Measurements from ENCODE around the gene DCP1A. TPM values are rescaled to one million over a fixed set of nuclear protein-coding genes. Genes with fewer than 3 reads are reported as not detected.
"Not testable (repeated sequence)": the region's sequence is repeated elsewhere in the genome, so short reads cannot be mapped to it uniquely, and the experiment has no call there.

DCP1A gene
- polyA plus RNA-seq, 1 donor from 2014 or later = 65.0 TPM

DNA sequence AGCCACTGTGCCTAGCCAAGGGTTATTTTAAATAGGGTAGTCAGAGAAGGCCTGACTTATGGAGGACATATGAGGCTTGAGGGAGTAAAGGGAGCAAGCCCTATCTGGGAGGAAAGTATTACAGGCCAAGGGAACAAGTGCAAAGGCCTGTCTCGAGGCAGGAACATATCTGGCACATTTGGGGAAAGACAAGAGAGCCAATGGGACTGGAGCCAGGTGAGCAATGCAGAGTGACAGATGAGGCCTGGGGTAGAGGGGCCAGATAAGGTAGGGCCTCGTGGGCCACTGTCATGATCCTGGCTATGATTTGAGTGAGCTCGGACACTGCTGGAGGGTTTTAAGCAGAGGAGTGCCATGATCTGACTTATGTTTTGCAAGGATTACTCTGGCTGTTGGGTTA is 43.8 kb downstream of the DCP1A start:
- Mint-ChIP-seq H3K36me3 (peaks cover 4% of the 10 kb centered on the region), H3K27ac (peak overlapping the region in 1 of 3 donors; percentile 41)

DNA sequence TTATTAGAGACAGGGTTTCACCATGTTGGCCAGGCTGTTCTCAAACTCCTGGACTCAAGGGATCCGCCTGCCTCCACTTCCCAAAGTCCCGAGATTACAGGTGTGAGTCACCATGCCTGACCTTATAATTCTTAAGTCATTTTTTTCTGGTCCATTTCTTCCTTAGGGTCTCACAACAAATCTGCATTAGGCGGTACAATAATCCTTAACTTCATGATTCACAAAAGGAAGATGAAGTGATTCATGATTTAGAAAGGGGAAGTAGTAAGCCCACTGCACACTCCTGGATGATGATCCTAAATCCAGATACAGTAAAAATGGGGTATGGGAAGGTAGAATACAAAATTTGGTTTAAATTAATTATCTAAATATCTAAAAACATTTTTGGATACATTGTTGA is 46.5 kb downstream of the DCP1A start:
- Mint-ChIP-seq H3K4me3 (no peak overlapping the region), H3K27ac (no peak overlapping the region), H3K9me3 (no peaks in the 10 kb centered on the region), H3K36me3 (peaks cover 4% of the 10 kb centered on the region), H3K4me1 (peaks cover 3 to 5% (median 4%) of the 10 kb centered on the region in 3 donors), H3K27me3 (no peaks in the 10 kb centered on the region)

More for the DNA sequence above, 43.8 kb downstream of the DCP1A start:
- H3K9me3 Mint-ChIP-seq = no peaks in the 10 kb centered on the region
- H3K4me1 Mint-ChIP-seq = peaks cover 3 to 5% (median 4%) of the 10 kb centered on the region in 3 donors
- no peak overlapping the region for H3K4me3 Mint-ChIP-seq
- no peaks in the 10 kb centered on the region for H3K27me3 Mint-ChIP-seq

DNA sequence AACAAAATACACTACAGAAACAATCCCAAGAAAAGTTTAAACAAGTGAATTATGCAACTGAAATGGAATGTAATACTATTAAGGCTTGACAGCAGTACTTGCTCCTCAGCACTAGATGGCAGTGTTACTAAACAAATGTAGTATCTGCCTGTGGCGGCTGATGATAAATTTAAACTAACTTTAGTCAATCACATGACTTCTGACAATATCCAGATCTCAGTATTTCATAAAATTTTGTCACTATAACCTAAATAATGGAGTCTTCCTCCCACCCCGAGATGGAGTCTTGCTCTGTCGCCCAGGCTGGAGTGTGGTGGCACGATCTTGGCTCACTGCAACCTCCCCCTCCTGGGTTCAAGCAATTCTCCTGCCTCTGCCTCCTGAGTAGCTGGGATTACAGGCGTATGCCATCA is 47.7 kb downstream of the DCP1A start:
- H3K27me3 Mint-ChIP-seq, H3K9me3 Mint-ChIP-seq, H3K36me3 Mint-ChIP-seq, H3K4me1 Mint-ChIP-seq, H3K4me3 Mint-ChIP-seq, H3K27ac Mint-ChIP-seq: not testable (repeated sequence)

DNA sequence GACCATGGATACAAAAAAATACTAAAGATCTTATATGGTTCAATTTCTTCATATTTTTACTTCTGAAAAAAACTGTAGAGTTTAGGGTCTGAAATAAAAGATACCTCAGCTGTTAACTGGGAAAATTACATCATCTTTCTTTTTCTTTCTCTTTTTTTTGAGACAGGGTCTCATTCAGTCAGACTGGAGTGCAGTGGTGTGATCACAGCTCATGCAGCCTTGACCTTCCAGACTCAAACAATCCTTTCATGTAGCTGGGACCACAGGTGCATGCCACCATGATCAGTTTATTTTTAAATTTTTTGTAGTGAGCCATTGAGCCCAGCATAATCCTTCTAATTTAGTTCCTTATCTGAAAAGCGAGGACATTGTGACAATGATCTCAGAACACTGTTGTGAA is 51.9 kb downstream of the DCP1A start:
- Mint-ChIP-seq H3K36me3 (peaks cover 2% of the 10 kb centered on the region), H3K4me3 (no peak overlapping the region), H3K4me1 (peaks cover 3 to 5% (median 4%) of the 10 kb centered on the region in 3 donors), H3K27me3 (no peaks in the 10 kb centered on the region), H3K9me3 (no peaks in the 10 kb centered on the region), H3K27ac (peak overlapping the region in 1 of 3 donors; percentile 4)

DNA sequence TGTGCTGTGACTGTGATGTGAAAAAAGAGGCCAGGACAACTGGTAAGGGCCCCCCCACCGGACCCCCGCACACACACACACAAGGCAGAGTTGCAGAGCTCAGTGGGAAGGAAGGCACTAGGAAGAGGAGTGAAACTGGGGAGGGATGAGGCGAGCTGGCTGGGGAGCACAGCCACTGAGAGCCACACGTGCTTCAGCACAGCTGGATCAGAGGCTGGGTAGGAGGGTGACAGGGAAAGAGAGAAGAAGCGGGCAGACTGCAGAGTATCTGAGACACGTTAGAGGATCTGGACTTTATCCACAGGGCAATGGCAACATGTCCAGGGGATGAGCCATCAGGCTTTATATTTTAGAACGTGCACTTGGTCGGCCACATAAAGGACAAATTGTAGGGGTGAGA is 53.5 kb downstream of the DCP1A start:
- Mint-ChIP-seq H3K4me1 (no peaks in the 10 kb centered on the region), H3K9me3 (no peaks in the 10 kb centered on the region), H3K36me3 (peaks cover 4% of the 10 kb centered on the region), H3K27ac (peak overlapping the region in 2 of 3 donors; percentile 26 to 69), H3K27me3 (no peaks in the 10 kb centered on the region), H3K4me3 (no peak overlapping the region)

DNA sequence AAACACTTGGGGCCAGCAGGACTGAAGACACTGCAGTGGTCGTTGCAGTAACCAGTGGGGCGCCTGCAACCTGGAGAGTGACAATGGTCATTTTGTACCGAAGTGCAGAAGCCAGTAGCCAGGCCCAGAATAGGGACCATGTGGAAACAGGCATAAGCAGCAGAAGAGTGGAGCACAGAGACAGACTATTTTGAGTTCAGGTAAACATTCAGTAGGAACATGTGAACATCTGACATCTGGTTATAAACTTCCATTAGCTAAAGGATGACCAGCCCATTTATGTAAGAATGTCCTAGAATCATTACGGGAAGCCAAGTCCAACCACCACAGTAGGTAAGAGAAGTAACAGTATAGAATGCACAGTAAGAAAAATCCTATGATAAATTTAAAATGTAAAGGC is 59.1 kb downstream of the DCP1A start:
- Mint-ChIP-seq H3K27me3 (no peaks in the 10 kb centered on the region), H3K9me3 (no peaks in the 10 kb centered on the region), H3K4me1 (no peaks in the 10 kb centered on the region), H3K36me3 (peaks cover 6% of the 10 kb centered on the region), H3K27ac (no peak overlapping the region), H3K4me3 (no peak overlapping the region)

DNA sequence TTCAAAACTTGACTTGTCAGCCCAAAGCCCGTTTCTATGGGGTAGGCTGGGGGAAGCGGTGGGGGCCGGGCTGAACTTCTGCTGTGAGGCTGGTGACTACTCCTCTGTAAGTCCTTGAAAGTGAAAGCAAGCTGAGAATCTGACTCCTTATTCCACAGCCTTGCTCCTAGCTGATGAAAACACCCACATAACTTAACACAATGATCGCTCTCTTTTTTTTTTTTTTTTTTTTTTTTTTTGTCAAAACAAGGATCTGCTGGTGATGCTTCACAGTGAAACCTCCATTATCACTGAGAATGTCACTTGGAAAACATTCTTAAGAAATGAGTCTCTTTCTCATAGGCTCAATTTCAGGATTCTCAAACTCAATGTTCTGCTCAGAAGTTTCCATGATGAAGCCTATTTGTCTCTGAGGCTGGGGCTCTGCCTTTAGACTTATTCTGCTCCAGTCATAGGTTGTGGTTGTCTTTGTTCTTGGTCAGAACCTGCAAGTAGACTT is 60.2 kb downstream of the DCP1A start:
- no peaks in the 10 kb centered on the region for H3K4me1 Mint-ChIP-seq
- no peaks in the 10 kb centered on the region for H3K9me3 Mint-ChIP-seq
- H3K4me3 Mint-ChIP-seq = no peak overlapping the region
- H3K27me3 Mint-ChIP-seq = no peaks in the 10 kb centered on the region
- H3K27ac Mint-ChIP-seq = no peak overlapping the region
- peaks cover 6% of the 10 kb centered on the region for H3K36me3 Mint-ChIP-seq

DNA sequence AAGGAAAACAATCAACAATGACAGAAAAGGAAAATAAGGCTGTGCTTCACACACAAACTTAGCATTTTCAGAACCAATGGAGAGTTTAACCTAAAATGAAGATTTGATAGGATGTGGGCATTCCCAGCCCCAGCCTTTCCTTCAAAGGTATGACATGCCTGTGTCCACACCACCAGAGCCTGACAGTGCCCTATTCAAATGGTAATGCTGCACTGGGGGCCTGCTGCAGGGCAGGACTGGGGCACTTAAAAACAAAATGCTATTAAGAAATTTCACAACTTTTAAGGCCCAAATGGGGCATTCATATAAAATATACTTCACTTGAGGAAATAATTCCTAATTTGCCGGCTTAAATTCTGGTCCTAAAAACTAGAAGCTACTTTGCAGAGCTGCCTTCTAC is 60.6 kb downstream of the DCP1A start:
- Mint-ChIP-seq H3K9me3 (no peaks in the 10 kb centered on the region), H3K27me3 (no peaks in the 10 kb centered on the region), H3K36me3 (peaks cover 6% of the 10 kb centered on the region), H3K27ac (no peak overlapping the region), H3K4me1 (no peaks in the 10 kb centered on the region), H3K4me3 (no peak overlapping the region)

DNA sequence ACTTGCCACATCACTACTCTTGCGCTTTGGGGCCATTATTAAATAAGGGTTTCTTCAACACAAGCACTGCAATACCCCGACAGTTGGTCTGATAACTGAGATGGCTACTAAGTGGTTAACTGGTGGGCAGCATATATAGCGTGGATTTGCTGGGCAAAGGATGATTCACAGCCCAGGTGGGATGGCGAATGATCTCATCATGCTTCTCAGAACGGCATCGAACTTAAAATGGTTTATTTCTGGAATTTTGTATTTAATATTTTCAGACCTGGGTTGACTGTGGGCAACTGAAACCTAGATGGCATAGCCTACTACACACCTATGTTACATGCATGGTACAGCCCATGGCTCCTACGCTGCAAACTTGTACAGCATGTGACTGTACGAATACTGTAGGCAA is 64.8 kb downstream of the DCP1A start:
- H3K4me1 Mint-ChIP-seq = no peaks in the 10 kb centered on the region
- peak overlapping the region in 1 of 3 donors; percentile 73 for H3K27ac Mint-ChIP-seq
- H3K36me3 Mint-ChIP-seq = peaks cover 5% of the 10 kb centered on the region
- no peaks in the 10 kb centered on the region for H3K9me3 Mint-ChIP-seq
- no peaks in the 10 kb centered on the region for H3K27me3 Mint-ChIP-seq
- H3K4me3 Mint-ChIP-seq = no peak overlapping the region

DNA sequence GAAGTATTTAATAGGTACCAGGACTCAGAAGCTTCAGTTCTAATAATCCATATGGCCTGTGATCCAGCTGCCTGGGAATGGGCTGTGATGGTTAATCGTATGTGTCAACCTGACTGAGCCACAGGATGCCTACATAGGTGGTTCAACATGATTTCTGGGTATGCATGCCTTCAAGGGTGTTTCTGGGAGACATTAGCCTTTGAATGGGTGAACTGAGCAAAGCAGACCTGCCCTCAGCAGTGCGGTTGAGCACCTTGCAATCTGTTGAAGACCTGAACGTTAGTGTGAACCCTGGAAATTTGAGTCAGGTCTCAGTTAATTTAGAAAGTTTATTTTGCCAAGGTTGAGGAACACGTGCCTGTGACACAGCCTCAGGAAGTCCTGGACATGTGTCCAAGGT is 68.7 kb downstream of the DCP1A start:
- Mint-ChIP-seq H3K4me3 (no peak overlapping the region), H3K27me3 (no peaks in the 10 kb centered on the region), H3K9me3 (no peaks in the 10 kb centered on the region), H3K4me1 (no peaks in the 10 kb centered on the region), H3K36me3 (peaks cover 3% of the 10 kb centered on the region), H3K27ac (peak overlapping the region in 1 of 3 donors; percentile 69)

DNA sequence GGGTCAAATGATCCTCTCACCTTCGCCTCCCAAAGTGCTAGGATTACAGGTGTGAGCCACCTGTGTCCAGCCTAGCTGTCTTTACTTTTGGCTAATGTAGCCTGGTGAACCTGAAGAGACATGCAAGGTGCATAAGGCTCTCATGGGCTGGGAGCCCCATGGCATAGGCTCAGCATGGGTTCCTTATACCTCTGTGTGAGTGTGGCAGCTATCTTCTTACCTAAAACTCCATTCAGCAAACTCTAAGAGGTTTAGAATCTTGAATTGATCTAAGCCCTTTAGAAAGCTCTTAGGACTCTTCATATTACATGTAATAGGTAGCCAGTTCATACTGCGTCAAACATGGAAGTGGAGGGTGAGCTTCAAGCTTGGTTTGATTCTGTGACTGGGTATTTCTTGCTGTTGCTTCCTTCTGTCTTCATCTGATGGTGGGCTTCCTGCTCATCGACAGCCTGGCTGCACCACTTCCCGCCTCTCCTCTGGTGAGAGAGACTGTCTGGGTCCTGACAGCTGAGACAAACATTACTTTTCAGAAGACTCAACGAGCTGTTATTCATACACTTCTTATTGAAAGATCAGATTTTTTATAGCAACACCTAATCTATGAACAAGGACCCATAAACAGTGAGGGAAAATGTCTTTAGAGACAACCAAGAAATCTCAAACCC is 72.3 kb downstream of the DCP1A start:
- Mint-ChIP-seq H3K27ac (no peak overlapping the region), H3K4me3 (no peak overlapping the region), H3K27me3 (no peaks in the 10 kb centered on the region), H3K9me3 (no peaks in the 10 kb centered on the region), H3K4me1 (peaks cover 0 to 2% (median 0%) of the 10 kb centered on the region in 3 donors), H3K36me3 (no peaks in the 10 kb centered on the region)

DNA sequence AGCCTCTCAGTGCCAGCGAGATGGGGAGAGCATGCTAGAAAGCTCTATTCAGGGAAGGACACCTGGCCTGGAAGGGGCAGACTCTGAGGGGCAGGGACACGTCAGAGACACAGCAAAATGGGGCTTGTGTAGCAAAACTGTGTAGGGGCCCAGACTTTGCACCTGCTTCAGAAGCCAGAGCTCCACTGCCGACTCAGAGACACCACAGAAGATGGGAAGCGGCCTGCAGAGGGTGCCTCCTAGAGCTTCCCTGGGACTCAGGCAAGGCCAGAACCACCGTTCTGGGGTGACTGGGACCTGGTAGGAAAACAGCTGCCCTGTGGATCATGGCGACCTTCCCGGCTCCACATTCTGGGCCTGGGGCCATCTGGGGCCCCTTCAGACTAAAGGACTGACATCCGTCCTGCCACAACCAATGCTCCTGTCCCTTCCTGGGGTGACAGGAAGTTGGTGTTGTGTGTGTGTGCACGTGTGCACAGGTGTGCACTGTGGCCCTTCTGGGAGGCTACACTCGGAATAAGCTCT is 74.1 kb downstream of the DCP1A start:
- no peaks in the 10 kb centered on the region for H3K36me3 Mint-ChIP-seq
- H3K4me1 Mint-ChIP-seq = peaks cover 0 to 2% (median 0%) of the 10 kb centered on the region in 3 donors
- H3K27me3 Mint-ChIP-seq = no peaks in the 10 kb centered on the region
- H3K9me3 Mint-ChIP-seq = no peaks in the 10 kb centered on the region
- no peak overlapping the region for H3K4me3 Mint-ChIP-seq
- no peak overlapping the region for H3K27ac Mint-ChIP-seq

DNA sequence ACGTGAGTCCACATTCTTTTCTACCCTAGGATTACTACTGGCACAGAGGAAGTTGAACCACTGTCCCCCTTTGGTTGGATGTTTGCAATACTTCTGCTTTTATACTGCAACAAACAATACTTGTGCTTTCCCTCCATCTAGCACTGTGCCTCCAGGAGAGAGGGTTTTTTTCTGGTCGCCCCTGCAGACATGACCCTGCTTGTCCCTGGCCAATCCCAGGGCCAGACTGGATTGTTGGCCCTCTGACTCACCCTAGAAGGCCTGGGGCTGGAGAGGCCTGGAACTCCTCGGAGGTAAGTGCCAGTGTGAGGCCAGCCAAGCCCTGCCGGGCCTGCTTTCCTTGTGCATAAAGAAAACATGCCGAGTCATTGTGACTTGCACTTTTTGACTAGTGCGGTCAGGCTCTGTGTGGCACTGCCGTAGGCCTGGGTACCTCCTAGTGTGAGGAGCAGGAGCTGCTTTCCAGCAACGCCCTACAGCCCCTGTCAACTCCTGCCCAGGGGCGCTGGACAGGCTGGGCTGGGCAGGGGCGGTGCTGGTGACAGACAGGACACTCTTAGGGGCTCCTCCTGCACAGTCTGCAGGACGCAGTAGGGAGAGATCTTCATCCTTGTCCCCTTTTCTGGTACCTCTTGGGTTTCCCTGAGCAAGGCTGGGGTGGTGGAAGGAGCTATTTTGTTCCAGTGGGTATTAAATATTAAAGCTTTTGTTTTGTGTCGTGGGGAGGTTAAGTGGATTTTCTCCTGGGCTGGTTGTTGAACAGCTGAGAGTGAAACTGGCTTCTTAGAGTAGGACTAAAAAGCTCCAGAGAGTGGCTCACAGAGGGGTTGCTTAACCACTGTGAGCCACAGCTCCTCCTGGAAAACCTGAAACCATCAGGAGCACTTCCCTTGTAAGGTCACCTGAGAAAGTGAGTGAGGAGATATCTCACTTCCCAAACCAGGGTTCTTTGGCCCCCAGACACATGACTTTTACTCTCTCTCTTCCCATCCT is 77.2 kb downstream of the DCP1A start:
- Mint-ChIP-seq H3K9me3 (no peaks in the 10 kb centered on the region), H3K27ac (peak overlapping the region in 2 of 3 donors; percentile 16 to 44), H3K36me3 (no peaks in the 10 kb centered on the region), H3K4me3 (no peak overlapping the region), H3K4me1 (peaks cover 0 to 2% (median 0%) of the 10 kb centered on the region in 3 donors), H3K27me3 (no peaks in the 10 kb centered on the region)

DNA sequence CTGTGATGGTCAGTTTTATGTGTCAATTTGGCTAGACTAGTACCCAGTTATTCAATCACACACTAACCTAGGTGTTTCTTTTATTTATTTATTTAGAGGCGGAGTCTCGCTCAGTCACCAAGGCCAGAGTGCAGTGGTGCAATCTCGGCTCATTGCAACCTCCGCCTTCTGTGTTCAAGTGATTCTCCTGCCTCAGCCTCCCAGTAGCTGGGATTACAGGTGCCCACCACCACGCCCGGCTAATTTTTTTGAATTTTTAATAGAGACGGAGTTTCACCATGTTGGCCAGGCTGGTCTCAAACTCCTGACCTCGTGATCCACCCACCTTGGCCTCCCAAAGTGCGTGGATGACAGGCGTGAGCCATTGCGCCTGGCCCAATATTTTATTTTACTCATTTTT is 78.2 kb downstream of the DCP1A start:
- not testable (repeated sequence) for H3K4me3 Mint-ChIP-seq, H3K27ac Mint-ChIP-seq, H3K27me3 Mint-ChIP-seq, H3K9me3 Mint-ChIP-seq, H3K4me1 Mint-ChIP-seq, H3K36me3 Mint-ChIP-seq

DNA sequence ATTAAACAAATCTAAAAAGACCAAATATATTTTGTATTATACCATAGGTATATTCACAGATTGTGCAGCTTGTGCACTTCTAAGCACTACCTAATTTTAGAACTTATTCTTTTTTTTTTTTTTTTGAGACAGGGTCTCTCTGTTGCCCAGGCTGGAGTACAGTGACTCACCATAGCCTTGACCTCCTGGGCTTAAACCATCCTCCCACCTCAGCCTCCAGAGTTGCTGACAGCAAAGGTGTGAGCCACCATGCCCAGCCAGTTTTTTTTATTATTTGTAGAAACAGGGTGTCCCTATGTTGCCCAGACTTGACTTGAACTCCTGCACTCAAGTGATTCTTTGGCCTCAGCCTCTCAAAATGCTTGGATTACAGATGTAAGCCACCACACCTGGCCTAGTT is 79.6 kb downstream of the DCP1A start:
- H3K27me3 Mint-ChIP-seq = no peaks in the 10 kb centered on the region
- no peaks in the 10 kb centered on the region for H3K36me3 Mint-ChIP-seq
- no peak overlapping the region for H3K27ac Mint-ChIP-seq
- no peak overlapping the region for H3K4me3 Mint-ChIP-seq
- H3K9me3 Mint-ChIP-seq = no peaks in the 10 kb centered on the region
- H3K4me1 Mint-ChIP-seq = peaks cover 0 to 2% (median 0%) of the 10 kb centered on the region in 3 donors
